NCI-H1417 treated with DMSO at 0.1 percent for 48 hours (cell line): ENCODE measurements around the gene SEC61B.

ENCODE experiments used
- DNase-seq: peaks from one replicate; lab custom pipeline; 2025; lab: John Stamatoyannopoulos, UW

SEC61B gene

DNA sequence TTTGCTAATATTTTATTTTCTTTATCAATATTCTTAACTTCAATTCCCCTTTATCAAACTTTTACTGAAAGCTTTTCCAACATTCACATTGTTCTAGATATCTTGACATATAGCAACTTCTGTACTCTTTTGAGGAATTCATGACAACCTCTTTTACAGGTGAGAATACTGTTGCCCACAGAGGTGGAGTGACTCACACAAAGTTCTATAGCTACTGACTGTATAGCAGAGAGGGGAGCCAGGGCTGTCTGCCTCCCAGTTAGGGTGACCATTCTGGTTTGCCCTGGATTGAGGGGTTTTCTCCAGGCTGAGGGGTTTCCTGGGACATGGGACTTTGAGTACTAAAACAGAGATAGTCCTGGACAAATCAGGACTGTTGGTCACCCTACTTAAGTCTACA is 16.2 kb downstream of the SEC61B start:
- DNase-seq: no peak

DNA sequence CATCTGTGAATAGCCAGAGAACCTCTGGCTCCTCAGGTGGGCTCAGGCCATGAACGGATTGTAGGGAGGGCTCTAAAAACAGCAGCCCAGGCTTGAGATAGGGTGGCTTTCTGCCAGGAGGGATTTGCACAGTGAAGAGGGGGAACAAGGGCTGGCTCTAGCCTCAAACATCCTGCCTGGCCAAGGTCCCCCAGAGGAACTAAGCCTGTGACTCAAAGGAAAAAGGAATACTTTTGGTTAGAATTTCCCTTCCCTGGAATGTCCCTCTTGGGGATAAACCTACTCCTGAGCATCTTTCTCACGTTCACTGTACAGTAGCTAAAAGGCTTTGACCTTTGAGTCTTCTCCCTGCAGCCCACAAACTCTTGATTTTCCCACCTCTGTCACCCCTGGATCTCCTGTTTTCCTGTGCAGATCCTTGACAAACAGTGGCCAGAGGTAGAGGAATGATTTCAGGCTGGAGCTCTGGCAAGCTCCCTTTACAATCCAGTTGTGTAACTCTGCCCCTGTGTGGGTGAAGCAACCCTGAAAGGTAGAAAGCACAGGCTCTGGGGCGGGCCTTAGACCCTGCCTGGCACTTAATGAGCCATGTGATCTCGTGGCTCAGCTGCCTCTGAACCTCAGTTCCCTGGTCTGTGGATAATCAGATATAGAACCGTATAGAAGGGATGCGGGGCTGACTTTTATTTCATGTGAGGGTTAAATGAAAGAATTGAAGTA is 17.4 kb downstream of the SEC61B start:
- DNase-seq: no peak

DNA sequence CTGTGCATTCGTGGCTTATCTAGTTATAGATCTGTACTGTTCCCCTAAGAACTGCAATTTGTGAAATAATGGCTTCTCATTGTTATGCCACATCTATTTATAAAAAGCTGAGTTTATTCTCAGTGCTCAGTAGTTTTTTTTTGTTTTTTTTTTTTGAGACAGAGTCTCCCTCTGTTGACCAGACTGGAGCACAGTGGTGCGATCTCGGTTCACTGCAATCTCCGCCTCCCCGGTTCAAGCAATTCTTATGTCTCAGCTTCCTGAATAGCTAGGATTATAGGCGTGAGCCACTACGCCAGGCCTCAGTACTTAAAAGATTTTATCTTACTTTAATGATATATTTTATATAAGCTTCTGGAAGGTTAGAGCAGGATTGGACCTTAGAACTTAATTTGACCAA is 19.0 kb downstream of the SEC61B start:
- DNase-seq: no peak

GRCh38 chr9:99244344-99245260 is 22.5 kb downstream of the SEC61B start:
- DNase-seq: no peak

DNA sequence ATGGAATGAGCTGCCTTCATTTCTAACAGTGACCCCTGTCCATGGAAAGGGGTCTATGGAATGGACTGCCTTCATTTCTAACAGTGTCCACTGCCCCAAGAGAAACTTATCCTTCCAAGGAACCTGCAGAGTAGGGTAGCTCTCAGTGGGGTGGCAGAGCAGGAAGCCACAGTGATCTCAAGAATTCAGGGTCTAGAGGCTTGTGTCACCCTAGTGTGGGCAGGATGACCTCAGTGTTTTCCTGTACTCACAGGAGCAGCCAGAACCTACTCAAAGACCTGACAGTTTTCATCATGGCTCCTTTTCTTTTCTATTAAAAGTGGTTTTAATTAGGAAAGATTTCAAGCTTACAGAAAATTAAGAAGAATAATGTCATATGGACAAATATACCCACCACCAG is 27.5 kb downstream of the SEC61B start:
- DNase-seq: no peak

- DNase-seq: no peak
These were observed 29.1 kb downstream of the SEC61B start for GRCh38 chr9:99251157-99251556.

- no peak for DNase-seq
These were observed 31.1 kb downstream of the SEC61B start for GRCh38 chr9:99253134-99253533.

DNA sequence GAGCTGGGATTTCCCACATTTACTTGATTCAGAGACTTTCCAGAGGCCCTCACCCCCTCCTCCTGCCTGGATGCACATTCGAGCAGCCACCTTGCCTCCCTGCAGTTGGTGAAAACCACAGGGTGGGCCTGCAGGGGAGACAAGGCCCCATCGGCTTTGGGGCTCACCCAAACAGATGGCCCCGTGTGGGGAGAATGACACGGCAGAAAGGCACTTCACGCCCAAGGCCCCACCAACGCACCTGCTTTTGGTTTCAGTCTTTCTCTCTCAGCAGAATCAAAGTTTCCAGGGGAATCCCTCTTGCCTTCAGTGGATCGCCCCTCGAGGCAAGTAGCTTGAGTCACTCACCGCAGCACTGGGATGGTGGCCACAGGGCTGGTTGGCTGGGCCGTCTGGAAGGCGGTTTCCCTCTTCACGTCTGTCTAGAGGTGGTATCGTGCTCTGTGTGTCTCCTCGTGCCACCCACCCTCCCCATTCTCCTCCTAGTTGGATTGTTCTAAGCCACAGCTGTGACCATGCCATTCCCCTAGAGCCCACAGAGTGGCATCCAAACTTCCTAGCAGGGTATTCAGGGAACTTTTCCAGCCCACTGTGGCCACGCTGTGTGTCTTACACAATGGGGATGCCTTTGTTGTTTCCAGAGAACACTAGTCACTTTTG is 31.8 kb downstream of the SEC61B start:
- no peak for DNase-seq

DNA sequence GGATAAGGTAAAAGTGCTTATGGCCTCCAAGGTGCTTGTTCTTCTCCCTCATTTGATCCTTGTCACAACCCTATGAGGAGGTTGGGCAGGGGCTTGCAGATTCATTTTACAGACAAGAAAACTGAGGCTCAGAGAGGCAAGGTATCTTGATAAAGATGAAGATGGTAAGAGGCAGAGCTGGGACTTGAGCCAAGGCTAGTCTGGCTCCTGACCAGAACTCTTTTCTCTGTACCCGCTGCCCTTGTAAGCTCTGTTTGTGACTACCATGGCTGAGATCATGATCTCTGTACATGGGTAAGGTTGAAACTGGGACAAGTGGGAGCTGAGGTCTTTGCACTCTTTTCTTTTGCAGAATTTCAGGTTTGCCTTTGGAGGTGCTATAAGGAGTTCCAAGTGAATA is 33.6 kb downstream of the SEC61B start:
- no peak for DNase-seq

DNA sequence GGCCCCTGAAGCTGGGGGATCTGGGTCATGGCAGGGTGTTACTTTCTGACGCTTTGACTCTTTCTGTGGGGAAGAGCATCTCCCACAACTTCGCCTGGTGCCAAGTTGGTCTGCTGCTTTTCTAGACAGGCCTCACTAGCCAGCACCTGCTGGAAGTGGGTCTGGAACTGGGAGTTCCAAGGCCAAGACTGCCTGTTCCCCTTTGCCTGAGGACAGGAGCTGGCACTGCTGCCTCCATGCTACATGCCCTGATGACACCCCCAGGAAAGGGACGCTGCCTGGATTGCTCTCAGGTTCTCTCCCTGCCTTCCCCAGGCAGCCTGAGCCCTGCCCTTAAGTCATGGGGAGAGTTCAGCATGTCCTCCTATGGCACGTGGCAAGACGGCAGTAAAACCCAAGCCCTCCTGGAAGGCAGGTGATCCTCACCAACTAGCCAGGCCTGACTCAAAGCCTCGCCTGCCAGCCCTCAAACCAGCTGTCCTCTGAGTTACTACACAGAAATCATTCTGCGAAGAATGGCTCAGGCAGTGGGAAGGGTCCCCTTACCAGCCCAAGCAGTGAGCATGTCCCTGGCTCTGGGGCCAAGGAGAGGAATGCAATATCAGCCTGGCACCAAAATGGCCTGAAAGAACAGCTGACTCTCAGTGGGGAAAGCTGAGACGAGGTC is 35.8 kb downstream of the SEC61B start:
- DNase-seq: no peak

GRCh38 chr9:99259231-99259918 is 37.3 kb downstream of the SEC61B start:
- DNase-seq: no peak

DNA sequence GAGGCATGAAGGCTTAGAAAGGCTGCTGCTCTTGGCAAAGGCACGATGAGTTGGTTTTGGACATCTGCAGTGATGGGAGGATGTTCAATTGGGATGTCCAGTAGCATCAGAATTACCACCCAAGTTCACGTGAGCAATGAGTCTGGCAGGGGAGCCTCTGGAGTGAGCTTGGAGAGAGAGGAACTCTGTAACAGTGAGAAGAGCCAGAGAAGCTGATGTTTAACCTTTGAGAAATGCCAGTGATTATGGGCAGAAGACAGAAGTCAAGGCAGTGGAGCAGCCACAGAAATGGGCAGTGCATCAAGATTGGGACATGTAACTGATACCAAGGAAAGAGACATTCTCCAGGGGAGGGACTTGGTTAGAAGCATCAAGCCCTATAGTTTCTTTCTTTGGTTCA is 39.8 kb downstream of the SEC61B start:
- no peak for DNase-seq

- DNase-seq: no peak
These were observed 40.9 kb downstream of the SEC61B start for GRCh38 chr9:99262949-99263418.

DNA sequence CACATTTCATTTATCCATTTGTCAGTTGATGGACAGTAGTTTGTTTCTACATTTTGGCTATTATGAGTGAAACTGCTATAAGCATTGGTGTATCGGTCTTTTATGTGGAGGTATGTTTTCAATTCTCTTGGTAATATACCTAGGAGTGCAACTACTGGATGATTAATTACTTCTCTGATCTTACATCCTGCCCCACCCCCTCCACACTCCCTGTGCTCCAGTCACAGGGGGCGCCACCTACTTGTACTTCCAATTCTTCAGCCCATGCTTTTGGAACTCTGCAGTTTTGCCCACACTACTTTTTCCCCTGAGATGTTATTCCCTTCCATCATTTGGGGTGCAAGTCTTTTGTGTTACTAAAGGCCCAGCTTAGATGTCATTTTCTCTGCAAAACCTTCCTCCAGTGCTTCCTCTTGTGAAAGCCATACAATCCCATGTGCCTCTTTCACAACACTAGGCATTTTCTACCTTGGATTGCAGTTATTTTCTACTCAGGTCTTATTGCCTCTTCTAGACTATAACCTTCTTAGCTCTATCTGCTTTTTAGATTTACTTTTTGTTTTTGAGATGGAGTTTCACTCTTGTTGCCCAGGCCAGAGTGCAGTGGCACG is 42.1 kb downstream of the SEC61B start:
- DNase-seq: no peak

DNA sequence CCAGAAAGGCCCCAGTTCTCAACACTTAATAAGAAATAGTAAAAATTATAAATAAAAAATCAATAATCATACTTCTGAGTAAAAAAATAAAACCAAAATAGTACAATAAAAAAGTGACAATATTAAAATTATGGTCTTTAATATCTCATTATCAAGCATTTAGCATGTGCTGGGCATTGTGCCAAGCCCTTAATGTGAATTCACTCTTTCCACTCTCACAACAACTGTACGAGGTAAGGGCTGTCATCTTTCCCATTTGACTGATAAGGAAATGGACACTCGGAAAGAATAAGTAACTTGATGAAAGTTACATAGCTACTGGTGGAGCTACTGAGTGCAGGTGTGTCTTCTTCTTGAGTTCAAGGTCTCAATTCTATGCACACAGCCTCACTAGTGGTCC is 43.6 kb downstream of the SEC61B start:
- no peak for DNase-seq

- DNase-seq: no peak
These were observed 44.4 kb downstream of the SEC61B start for GRCh38 chr9:99266255-99267023.

- no peak for DNase-seq
These were observed 47.3 kb downstream of the SEC61B start for GRCh38 chr9:99269416-99269815.

DNA sequence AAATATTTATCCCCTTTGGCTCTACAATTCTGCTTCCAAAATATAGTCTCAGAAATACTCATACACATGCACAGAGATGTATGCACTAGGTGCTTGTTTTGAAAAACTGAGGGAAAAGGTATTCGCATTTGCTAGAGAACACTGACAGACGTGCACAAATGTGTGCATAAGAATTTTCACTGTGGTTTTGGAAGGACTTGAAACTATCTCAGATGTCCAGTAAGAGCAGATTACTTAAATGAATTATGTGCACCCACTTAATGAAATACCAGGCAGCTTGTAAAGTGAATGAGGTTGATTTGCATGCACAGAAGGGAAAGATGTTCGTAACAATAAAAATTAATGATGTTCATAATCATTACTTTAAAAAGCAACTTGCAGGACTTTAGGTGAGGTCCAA is 48.4 kb downstream of the SEC61B start:
- no peak for DNase-seq

DNA sequence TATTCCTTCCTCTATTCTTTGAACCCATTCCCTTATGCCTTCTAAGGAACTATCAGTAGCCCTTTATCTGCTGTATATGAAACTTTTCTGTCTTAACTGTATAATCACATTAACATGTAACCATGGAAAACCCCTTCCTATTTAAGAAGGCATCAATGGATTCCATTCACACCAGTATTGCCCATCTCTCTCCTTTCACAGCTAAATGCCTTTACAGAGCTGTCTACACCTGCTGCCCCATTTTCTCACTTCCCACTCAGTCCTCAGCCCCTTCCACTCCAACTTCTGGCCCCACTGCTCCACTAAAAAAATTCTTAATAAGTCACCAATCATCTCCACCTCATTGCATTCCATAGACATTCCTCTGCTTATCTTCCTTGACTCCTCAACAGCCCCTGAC is 50.8 kb downstream of the SEC61B start:
- DNase-seq: no peak

DNA sequence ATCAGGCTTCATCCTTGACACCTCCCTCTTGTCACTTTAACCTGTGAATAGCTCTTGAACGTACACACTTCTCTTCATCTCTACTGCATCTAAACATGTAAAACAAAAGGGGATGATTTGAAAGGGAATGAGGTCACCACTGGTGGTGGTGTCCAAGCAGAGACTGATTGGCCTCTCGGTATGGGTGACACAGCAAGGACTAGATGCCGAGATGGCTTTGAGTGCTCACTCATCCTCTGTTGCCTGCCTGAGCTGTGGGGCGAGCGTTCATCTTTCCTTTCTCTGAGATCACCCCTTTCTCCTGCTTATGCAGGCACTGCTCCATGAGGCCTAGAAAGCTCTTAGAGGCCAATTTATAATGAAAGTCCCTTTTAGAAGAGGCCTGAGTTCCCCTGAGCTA is 51.9 kb downstream of the SEC61B start:
- no peak for DNase-seq
